22Rv1 (cell line): ENCODE results near the gene STIM1.

Experiments used
- CTCF ChIP-seq: fragments of 450-650 bp; IDR thresholded peaks from 2 replicates; pipeline ENCODE4 v1.5.1; 2017; ENCODE audit warnings: mild to moderate bottlenecking
- ZFX ChIP-seq: fragments of 450-650 bp; IDR thresholded peaks from 2 replicates; pipeline ENCODE4 v1.6.1; 2017; ENCODE audit warnings: antibody characterized with exemption, borderline replicate concordance

- TF ChIP-seq CTCF (no peak), ZFX (no peak)
Observed at GRCh38 chr11:3891751-3892150, 36.3 kb downstream of the STIM1 start.
